Measurements from ENCODE around the gene KCNQ4.

GRCh38 chr1:40769815-40770214 is 13.8 kb upstream of the KCNQ4 start:
- no peak for TF ChIP-seq CTCF (IDR thresholded peaks at IDR 0.05; ENCODE audit: insufficient read depth, low read length)
- no peak for TF ChIP-seq POLR2AphosphoS5 (IDR thresholded peaks at IDR 0.05; ENCODE audit: low read depth)
- TF ChIP-seq REST (IDR thresholded peaks at IDR 0.05; ENCODE audit: insufficient replicate concordance, low read depth): no peak
- no peak for TF ChIP-seq GABPA (IDR thresholded peaks at IDR 0.05; ENCODE audit: low read depth)
- TF ChIP-seq SPI1 (IDR thresholded peaks at IDR 0.05; ENCODE audit: borderline replicate concordance, low read depth): no peak
